GM19239 (cell line): Measurements from ENCODE around the gene CLIP2.
A peak's percentile ranks its signal among the peaks of the same experiment; 100 is the strongest.
"Not testable (repeated sequence)": the region's sequence is repeated elsewhere in the genome, so short reads cannot be mapped to it uniquely, and the experiment has no call there.

Experiments used
- DNase-seq: peaks from one replicate; pipeline ENCODE4 v3.0.0; 2011; ENCODE audit warnings: low spot score; ENCODE audit not compliant: insufficient read length
- FAIRE-seq: peaks from 2 replicates; lab custom pipeline; 2011; peaks lifted over from hg19 to GRCh38; lab: Jason Lieb, UNC

Gene CLIP2

GRCh38 chr7:74289018-74289658, at the start of gene CLIP2:
CLIP2 (plus strand) TSS chr7:74289407; CDS start chr7:74317547, 28,140 bp downstream.
- FAIRE-seq (no peak), DNase-seq (peak; percentile 85)

DNA sequence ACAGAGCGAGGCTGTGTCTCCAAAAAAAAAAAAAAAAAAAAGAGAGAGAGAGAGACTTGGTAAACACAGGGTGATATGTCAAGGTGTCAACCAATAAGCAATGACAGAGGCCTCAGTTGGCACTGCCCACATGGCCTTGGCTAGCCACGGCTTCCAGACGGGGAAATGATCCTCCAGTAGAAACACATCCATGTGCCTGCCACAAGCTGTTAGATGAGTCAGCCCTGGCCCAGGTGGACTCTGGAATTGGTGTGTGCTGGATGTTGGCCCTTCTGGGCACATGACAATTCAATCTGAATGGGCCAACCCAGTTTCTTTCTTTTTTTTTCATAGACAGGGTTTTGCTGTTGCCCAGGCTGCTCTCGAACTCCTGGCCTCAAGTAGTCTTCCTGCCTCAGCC, 48.7 kb upstream of the CLIP2 start:
- FAIRE-seq (no peak), DNase-seq (no peak)

DNA sequence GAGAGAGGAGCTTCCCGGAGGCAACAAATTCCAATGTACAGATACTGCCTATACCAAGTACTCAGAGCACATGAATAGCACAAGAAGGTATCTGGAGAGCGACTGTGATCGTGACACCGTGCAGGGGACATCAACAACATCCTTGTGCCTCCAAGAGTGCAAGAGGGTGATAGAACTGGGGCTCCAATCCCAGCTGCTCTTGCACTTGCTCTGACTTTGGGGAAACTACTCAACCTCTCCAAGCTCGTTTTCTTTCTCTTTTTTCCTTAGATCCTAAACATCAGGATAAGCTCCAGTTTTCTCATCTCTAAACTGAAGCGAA, 47.1 kb upstream of the CLIP2 start:
- FAIRE-seq = no peak
- DNase-seq = no peak

DNA sequence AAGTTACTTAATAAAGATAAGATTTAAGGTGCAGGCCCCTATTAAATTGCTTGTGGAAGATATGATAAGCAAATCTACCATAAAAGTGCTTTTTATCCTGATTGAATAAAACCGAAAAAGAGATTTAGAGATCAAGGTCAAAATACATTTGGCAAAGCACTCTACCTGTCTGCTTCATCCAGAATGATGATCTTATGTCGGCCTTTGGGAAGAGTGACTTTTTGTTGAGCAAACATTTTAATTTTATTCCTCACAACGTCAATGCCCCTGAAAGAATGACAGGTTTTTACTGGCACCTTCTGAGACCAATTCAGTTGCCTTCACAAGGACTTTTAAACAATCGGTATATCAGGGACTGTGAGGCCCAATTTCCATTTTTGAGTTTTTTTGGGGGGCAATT, 42.7 kb upstream of the CLIP2 start:
- no peak for DNase-seq
- no peak for FAIRE-seq

- DNase-seq = no peak
- no peak for FAIRE-seq
Observed at GRCh38 chr7:74248156-74248555, 41.1 kb upstream of the CLIP2 start.

GRCh38 chr7:74249058-74249457, 40.1 kb upstream of the CLIP2 start:
- DNase-seq, FAIRE-seq: not testable (repeated sequence)

DNA sequence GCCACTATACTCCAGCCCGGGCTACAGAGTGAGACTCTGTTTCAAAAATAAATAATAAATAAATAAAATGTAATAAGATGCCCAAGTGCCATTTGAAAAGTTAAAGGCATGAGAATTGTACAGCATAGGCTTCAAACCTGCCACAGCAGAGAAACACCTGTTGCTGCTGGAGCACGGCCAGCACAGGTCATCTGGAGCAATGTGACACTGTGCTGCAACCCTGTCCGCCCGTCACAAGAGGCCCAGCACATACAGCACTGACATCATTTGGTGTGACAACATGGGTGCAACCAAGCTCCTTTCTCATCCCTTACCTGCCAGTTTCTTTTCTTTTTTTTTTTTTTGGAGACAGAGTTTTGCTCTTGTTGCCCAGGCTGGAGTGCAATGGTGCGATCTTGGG, 36.3 kb upstream of the CLIP2 start:
- no peak for FAIRE-seq

GRCh38 chr7:74253331-74253730, 35.9 kb upstream of the CLIP2 start:
- DNase-seq (no peak), FAIRE-seq (no peak)

More for the DNA sequence above, 36.3 kb upstream of the CLIP2 start:
- no peak for DNase-seq

DNA sequence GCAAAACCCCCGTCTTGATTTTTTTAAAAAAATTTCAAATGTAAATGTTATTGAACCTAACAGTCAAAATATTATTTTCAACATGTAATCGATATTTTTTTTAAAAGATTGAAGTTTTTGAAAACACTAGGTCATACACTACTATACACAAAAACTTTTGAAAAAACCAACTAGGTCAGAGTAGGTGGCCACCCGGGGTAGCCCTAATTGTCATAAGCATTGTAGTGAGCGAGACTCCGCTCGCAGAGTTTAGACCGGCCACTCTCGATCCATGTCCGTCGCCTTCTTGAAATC, 35.4 kb upstream of the CLIP2 start:
- DNase-seq (no peak), FAIRE-seq (no peak)

DNA sequence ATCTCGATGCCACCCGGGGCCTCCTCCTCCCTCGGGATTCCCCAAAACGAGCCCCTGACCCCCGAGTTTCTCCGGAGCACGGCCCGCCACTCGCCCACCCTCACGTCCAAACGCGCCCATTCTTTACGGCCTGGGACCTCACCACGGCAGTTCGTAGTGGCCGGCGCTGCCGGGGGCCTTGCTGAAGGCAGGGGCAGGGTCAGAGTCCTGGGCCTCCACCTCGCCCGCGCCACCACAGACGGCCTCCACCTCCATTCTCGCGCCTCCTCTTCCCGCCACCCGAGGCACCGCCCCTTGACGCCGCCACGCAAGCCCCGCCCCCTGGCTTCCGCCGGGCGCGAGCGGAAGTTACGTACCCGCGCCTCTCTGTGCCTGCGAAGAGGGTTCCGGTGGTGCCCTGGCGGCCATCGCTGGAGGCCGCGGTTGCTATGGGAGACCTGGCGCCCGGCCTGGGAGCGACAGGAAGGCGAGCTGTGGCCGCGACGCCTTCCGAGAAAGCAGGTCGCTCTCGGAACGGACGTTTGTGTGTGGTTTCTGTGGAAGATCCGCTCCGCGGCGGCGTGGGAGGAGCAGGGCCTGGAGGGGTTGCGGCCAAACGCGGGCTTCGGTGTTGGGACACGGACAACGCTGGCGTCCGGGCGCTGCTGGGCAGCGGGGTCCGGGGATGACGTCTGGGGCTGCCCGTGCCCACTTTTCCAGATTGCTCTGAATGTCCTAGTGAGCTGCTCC, 34.9 kb upstream of the CLIP2 start, which contains the start of gene RFC2:
Gene RFC2 (minus strand): TSS at position 271 of the 729 bp plus-strand sequence. CDS start 16 bp downstream, at position 255.
- DNase-seq (peak; percentile 90), FAIRE-seq (peak; percentile 96)

- FAIRE-seq = no peak
- DNase-seq = no peak
Observed at GRCh38 chr7:74254858-74255379, 34.3 kb upstream of the CLIP2 start.

- DNase-seq = not testable (repeated sequence)
- FAIRE-seq = peak; percentile 85
Observed at GRCh38 chr7:74255461-74255860, 33.7 kb upstream of the CLIP2 start.

DNA sequence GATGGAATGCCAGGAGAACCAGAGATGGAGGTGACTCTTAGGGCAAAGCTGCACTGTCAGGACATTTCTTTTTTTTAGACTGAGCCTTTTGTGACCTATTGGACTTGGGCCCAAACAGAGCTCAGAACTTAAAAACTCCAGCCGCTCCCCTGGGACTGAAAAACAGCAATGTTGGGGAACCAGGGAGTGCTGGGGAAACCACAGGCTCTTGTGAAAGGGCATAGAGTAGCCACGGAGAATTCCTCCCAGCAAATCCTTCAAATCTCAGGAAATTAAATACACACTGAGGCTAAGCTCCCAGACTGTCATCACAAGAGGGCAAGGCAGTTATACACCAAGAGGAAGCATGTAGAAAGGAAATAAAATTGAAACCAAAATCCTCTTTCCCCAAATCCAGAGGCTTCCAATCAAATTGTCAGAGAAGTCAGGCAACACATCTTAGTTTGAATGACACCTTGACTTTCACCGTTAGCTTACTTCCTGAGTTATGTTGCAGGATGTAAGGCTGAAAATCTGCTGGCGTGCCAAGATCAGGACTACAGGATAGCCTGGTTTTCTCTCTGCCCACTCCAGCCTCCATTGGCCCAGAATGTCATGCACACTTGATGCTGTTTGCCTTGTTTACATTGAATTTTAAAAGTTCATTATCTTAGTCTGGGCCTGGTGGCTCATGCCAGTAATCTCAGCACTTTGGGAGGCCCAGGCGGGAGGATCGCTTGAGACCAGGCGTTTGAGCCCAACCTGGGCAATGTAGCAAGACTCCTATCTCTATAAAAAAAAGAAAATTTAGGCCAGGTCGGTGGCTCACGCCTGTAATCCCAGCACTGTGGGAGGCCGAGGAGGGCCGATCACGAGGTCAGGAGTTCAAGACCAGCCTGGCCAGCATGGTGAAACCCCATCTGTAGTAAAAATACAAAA, 32.5 kb upstream of the CLIP2 start:
- DNase-seq = no peak
- FAIRE-seq = peak; percentile 28

- FAIRE-seq = no peak
Observed at GRCh38 chr7:74258639-74259038, 30.6 kb upstream of the CLIP2 start.

DNA sequence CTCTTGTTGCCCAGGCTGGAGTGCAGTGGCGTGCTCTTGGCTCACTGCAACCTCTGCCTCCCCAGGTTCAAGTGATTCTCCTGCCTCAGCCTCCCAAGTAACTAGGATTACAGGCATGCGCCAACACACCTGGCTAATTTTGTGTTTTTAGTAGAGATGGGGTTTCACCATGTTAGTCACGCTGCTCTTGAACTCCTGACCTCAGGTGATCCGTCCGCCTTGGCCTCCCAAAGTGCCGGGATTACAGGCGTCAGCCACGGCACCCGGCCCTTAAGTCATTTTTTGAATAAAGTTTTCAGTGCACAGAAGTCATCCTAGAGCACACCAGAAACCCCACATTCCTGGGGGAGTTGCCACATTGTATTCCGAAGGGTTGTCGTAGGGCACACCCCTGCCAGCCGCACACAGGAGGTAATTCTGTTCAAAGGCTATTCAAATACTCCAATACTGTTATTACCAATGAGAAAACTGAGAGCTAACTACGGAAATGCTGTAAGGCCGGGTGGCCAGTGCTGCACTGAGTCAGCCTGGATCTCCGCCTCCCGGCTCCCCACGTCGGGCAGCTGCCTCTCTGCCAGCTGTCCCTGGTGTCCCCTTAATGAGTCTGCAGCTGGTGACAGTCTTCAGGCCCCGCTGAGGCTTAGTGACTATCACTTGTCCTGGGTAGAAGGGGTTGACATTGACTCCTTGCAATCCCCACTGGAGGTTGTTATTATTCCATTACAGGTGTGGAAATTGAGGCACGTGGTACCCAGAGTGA, 26.4 kb upstream of the CLIP2 start:
- FAIRE-seq (no peak), DNase-seq (no peak)

More at GRCh38 chr7:74258639-74259038, 30.6 kb upstream of the CLIP2 start:
- DNase-seq = no peak

DNA sequence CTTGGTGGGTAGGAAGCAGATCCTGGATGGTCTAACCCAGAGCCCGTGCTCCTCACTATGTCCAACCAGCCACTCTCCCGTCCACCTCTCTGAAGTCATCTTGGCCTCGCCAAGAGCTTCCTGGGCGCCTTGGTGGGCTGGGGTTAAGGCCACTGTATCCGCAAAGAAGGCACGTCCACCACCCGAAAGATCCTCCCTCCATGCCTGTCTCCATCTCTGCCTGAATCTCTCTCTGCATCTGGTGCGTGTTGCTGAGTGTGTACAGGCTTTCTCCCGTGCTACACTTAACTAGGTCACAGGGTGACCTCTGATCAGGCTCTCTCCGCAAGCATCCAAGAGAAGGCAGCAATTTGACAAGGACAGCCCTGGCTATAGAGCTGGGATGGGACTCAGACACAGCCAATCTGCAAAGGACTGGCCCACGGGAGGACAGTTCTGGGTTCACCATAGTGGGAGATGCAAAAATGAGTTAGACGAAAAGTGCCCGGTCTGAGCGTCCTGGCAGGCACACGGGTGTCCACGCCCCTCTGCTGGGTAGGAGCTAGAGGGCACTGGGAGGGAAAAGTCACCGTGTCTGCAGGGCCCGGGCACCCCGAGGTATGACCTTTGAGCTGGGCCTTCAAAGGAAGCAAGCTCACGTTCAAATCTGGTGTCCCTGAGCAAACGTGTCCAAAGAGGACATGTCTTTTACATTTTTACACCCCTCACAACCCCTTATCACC, 25.6 kb upstream of the CLIP2 start:
- FAIRE-seq = no peak
- DNase-seq = no peak

DNA sequence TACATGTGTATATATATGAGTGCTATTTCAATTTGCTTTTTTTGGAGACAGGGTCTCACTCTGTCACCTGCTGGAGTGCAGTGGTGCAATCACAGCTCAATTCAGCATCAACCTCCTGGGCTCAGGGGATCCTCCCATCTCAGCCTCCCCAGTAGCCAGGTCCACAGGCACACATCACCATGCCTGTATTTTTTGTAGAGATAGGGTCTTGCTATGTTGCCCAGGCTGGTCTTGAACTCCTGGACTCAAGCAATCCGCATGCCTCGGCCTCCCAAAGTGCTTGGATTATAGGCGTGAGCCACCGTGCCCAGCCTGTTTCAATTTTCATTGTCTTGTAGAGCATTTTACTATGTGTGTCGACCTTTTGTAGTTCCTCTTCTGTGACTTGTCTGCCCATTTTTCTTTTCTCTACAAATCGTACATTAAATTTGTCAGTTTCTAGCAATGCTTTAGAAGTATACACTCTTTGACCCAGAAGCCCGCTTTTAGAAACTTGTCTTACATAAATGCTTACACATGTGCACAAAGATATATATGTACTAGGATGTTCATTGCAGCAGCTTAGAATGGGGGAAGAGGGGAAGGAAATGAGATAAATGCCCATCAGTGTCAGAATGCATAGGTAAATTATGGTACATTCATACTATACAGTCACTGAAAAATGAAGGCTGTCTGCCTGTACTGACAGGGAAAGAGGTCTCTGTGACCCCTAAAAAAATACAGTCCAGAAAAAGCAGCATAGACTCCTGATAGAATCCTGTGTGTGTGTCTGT, 22.8 kb upstream of the CLIP2 start:
- no peak for DNase-seq

GRCh38 chr7:74267756-74268565, 21.2 kb upstream of the CLIP2 start:
- DNase-seq (no peak), FAIRE-seq (no peak)

More for the DNA sequence above, 22.8 kb upstream of the CLIP2 start:
- FAIRE-seq = peak; percentile 55
